K562 (cell line): ENCODE data around the gene ZNRD2. TPM values are rescaled to one million over a fixed set of nuclear protein-coding genes. Genes with fewer than 3 reads are reported as not detected.
A peak's percentile ranks its signal among the peaks of the same experiment; 100 is the strongest.

Source experiments
- ATAC-seq: fragments of 200-7000 bp; cut with Tn5 transposase; 3 replicates; pipeline ENCODE4 v1.9.1; 2020; ENCODE audit warnings: moderate library complexity
- BruUV-seq: library from RNA; stranded (reverse); fragments of 400-500 nt; replicated peaks from 2 replicates; lab custom pipeline; 2021; lab: Mats Ljungman, UMichigan
- CTCF ChIA-PET: fragments of 300-600 bp; formaldehyde crosslinking; extraction: SDS; loops from one replicate; lab custom pipeline; 2021; ENCODE audit warnings: low intra/inter-chr PET ratio; lab: Yijun Ruan, JAX
- POLR2A ChIA-PET: fragments of 300-600, 350-650 bp; sonication (Branson Sonifier 250); formaldehyde crosslinking; extraction: SDS; loops from one replicate; lab custom pipeline; 2021; ENCODE audit warnings: antibody characterized with exemption, inconsistent platforms; lab: Yijun Ruan, JAX
- DNase-seq, 4 experiments: peaks; one replicate each; pipeline versions ENCODE4 v3.0.0 to v3.0.0-alpha.2; 2011 to 2018; ENCODE audit warnings: low spot score in 3 of 4, mixed read lengths in 3 of 4; ENCODE audit errors: extremely low read depth in 1 of 4
- FAIRE-seq: peaks from 2 replicates; lab custom pipeline; 2011; peaks lifted over from hg19 to GRCh38; lab: Jason Lieb, UNC
- H2AFZ ChIP-seq: 2 replicates; pipeline ENCODE4 v1.6.0; 2011; ENCODE audit warnings: low read depth, low read length, control low read depth, inconsistent platforms
- H3K27ac ChIP-seq: fragments of 200-600 bp; 3 replicates; pipeline ENCODE4 v1.8.0; 2011; ENCODE audit warnings: low read depth, mild to moderate bottlenecking, control low read depth, inconsistent platforms, low read length, moderate library complexity, mixed read lengths; ENCODE audit errors: extremely low read depth
- H3K27me3 ChIP-seq, 2 experiments: fragments of 300-600 bp in 1 of 2; 2 replicates in 1 of 2; 3 replicates in 1 of 2; pipeline versions ENCODE4 v1.6.0 to v1.8.0; 2011; ENCODE audit warnings: inconsistent platforms in 2 of 2, low read length in 2 of 2, mild to moderate bottlenecking in 1 of 2, mixed read lengths in 1 of 2, moderate library complexity in 1 of 2; ENCODE audit not compliant: control insufficient read depth in 2 of 2, insufficient read depth in 2 of 2
- H3K36me3 ChIP-seq: fragments of 300-600 bp; 3 replicates; pipeline ENCODE4 v1.8.0; 2011; ENCODE audit warnings: mild to moderate bottlenecking, low read length, inconsistent platforms; ENCODE audit not compliant: control insufficient read depth, insufficient read depth
- H3K4me1 ChIP-seq, 2 experiments: fragments of 200-600 bp in 1 of 2; replicated peaks in 1 of 2; 2 replicates in 1 of 2; 3 replicates in 1 of 2; pipeline versions ENCODE4 v1.5.1 to v1.8.0; 2011; ENCODE audit warnings: inconsistent platforms in 2 of 2, low read length in 2 of 2, mild to moderate bottlenecking in 1 of 2, mixed read lengths in 1 of 2, moderate library complexity in 1 of 2; ENCODE audit not compliant: control insufficient read depth in 2 of 2, insufficient read depth in 2 of 2
- H3K4me2 ChIP-seq: 2 replicates; pipeline ENCODE4 v1.6.1; 2011; ENCODE audit warnings: low read length, control low read depth, inconsistent platforms, mixed read lengths; ENCODE audit not compliant: insufficient read depth
- H3K4me3 ChIP-seq: fragments of 200-600 bp; sonication (generic), shearing (Covaris generic); 2 replicates; pipeline ENCODE4 v1.5.1; 2016; ENCODE audit warnings: control low read depth, inconsistent platforms
- H3K79me2 ChIP-seq: fragments of 200-600 bp; 3 replicates; pipeline ENCODE4 v1.8.0; 2011; ENCODE audit warnings: low read length, inconsistent platforms; ENCODE audit not compliant: control insufficient read depth, insufficient read depth
- H3K9ac ChIP-seq, 2 experiments: 2 replicates each; pipeline versions ENCODE4 v1.6.0 to v1.6.1; 2011; ENCODE audit warnings: low read depth in 2 of 2, low read length in 2 of 2, control low read depth in 1 of 2, inconsistent platforms in 1 of 2, mild to moderate bottlenecking in 1 of 2, mixed read lengths in 1 of 2; ENCODE audit not compliant: insufficient read depth in 1 of 2
- H3K9me1 ChIP-seq: one replicate; pipeline ENCODE4 v1.6.0; 2011; ENCODE audit warnings: inconsistent platforms, mild to moderate bottlenecking, low read length, moderate library complexity; ENCODE audit not compliant: control insufficient read depth, insufficient read depth
- H3K9me3 ChIP-seq: replicated peaks from 2 replicates; pipeline ENCODE4 v1.5.1; 2011; ENCODE audit warnings: low read depth, low read length, inconsistent platforms; ENCODE audit not compliant: control insufficient read depth, insufficient read depth
- H4K20me1 ChIP-seq: replicated peaks from 2 replicates; pipeline ENCODE4 v1.6.1; 2011; ENCODE audit warnings: low read length, inconsistent platforms, mixed read lengths; ENCODE audit not compliant: control insufficient read depth, insufficient read depth
- EGR1 ChIP-seq: fragments of 450-650 bp; conservative IDR thresholded peaks from 2 replicates; pipeline ENCODE4 v1.6.1; 2017; ENCODE audit warnings: mild to moderate bottlenecking
- ETV1 ChIP-seq: fragments of 450-650 bp; conservative IDR thresholded peaks from 2 replicates; pipeline ENCODE4 v1.6.1; 2016; ENCODE audit warnings: missing genetic modification characterization, control low read depth, low read depth, missing compliant biosample characterization
- HCFC1 ChIP-seq: IDR thresholded peaks from 2 replicates; pipeline ENCODE4 v1.6.1; 2012; ENCODE audit warnings: low read depth, low read length, improper control_type of control experiment
- KDM5B ChIP-seq: fragments of 200-600 bp; sonication (generic); IDR thresholded peaks from 2 replicates; pipeline ENCODE4 v1.6.1; 2012; ENCODE audit warnings: low read depth, mild to moderate bottlenecking, moderate library complexity, low read length, control low read depth, inconsistent platforms; ENCODE audit not compliant: insufficient replicate concordance
- LARP7 ChIP-seq: fragments of 450-650 bp; IDR thresholded peaks from 2 replicates; pipeline ENCODE4 v1.6.1; 2016
- LCOR ChIP-seq: sonication (generic); formaldehyde crosslinking; IDR thresholded peaks from 2 replicates; pipeline ENCODE4 v1.8.0; 2022; ENCODE audit warnings: mild to moderate bottlenecking, missing genetic modification reagents
- MIER1 ChIP-seq: fragments of 450-650 bp; IDR thresholded peaks from 2 replicates; pipeline ENCODE4 v1.6.1; 2016; ENCODE audit warnings: antibody characterized with exemption, mild to moderate bottlenecking, low read depth
- MTA2 ChIP-seq: fragments of 450-650 bp; IDR thresholded peaks from 2 replicates; pipeline ENCODE4 v1.6.1; 2016; ENCODE audit warnings: low read depth
- TEAD1 ChIP-seq, 2 experiments: fragments of 450-650 bp in 1 of 2; sonication (generic) in 1 of 2; formaldehyde crosslinking; IDR thresholded peaks; 2 replicates each; pipeline versions ENCODE4 v1.4.0 to v1.8.0; 2020 to 2022; ENCODE audit warnings: mild to moderate bottlenecking in 2 of 2, missing genetic modification reagents in 1 of 2
- WHSC1 ChIP-seq: IDR thresholded peaks from one replicate; pipeline ENCODE4 v1.6.1; 2012; ENCODE audit warnings: low read length, control low read depth, inconsistent platforms
- ZC3H4 ChIP-seq: sonication (generic); formaldehyde crosslinking; IDR thresholded peaks from 2 replicates; pipeline ENCODE4 v1.9.0; 2021; ENCODE audit warnings: missing genetic modification reagents, borderline replicate concordance
- ZNF239 ChIP-seq: fragments of 250-450 bp; sonication (Bioruptor Pico); IDR thresholded peaks from 2 replicates; pipeline ENCODE4 v1.4.0; 2020; ENCODE audit warnings: mild to moderate bottlenecking
- ZNF263 ChIP-seq: sonication (generic); formaldehyde crosslinking; IDR thresholded peaks from 2 replicates; pipeline ENCODE4 v1.8.0; 2022; ENCODE audit warnings: mild to moderate bottlenecking, missing genetic modification reagents, borderline replicate concordance
- WGBS: fragments of 100-300 bp; shearing (Covaris generic); methylation state at CpG from one replicate; pipeline ENCODE4 v1.1.6; 2016; ENCODE audit warnings: low coverage, mixed read lengths; ENCODE audit not compliant: insufficient coverage; ENCODE audit errors: missing lambda C conversion rate; 5-methylcytosine and 5-hydroxymethylcytosine counted together
- in situ Hi-C: fragments of 300-500 bp; cut with MboI; formaldehyde crosslinking; loops from 4 replicates; pipeline ENCODE4 v1.15.0; 2018; ENCODE audit warnings: inconsistent platforms, mixed read lengths
- intact Hi-C: fragments of 100-400 bp; cut with micrococcal nuclease; formaldehyde crosslinking; loops from 2 replicates; pipeline ENCODE4 v1.14.2; 2022
- polyA plus RNA-seq, 8 experiments: library from polyadenylated mRNA; depleted of rRNA in 4 of 8; stranded (reverse) in 5 of 8; unstranded in 3 of 8; fragments of >200 nt; fragmentation: Nextera tagmentation in 2 of 8; fragmentation: Illumina TruSeq in 1 of 8; extraction: Ambion mirVana in 2 of 8; extraction: Trizol in 1 of 8; gene quantifications; 2 replicates each; pipeline versions ENCODE4 v1.2.1 to v1.2.3, GENCODE V29; 2011 to 2014; ENCODE audit warnings: inconsistent platforms in 1 of 8, missing spikeins in 1 of 8
- total RNA-seq, 7 experiments: library from RNA; depleted of rRNA in 6 of 7; stranded (reverse); fragments of >200 nt in 6 of 7; fragmentation: Illumina TruSeq in 2 of 7; extraction: Trizol in 2 of 7; gene quantifications; 2 replicates each; pipeline versions ENCODE4 v1.2.1 to v1.2.3, GENCODE V29; 2011 to 2021; ENCODE audit warnings: low replicate concordance in 1 of 7
- TF ChIP-seq, protein P1 (sequence below), 2 experiments: fragments of 450-650 bp; IDR thresholded peaks; 2 replicates each; pipeline ENCODE4 v1.6.1; 2016
- TF ChIP-seq, protein P2 (sequence below), 2 experiments: fragments of 450-650 bp; IDR thresholded peaks; 2 replicates each; pipeline ENCODE4 v1.6.1; 2018; ENCODE audit warnings: mild to moderate bottlenecking in 2 of 2, low read depth in 1 of 2; ENCODE audit not compliant: partially characterized antibody in 2 of 2
- TF ChIP-seq, protein P3 (sequence below): sonication (generic); formaldehyde crosslinking; IDR thresholded peaks from 2 replicates; pipeline ENCODE4 v1.9.0; 2022; ENCODE audit warnings: mild to moderate bottlenecking, missing genetic modification reagents

ZNRD2 gene
- total and polyA plus RNA-seq, 9 of the 15 experiments (the other 6 are each of a cell fraction or from before 2014, with no cell fraction given) = 13.4 to 129 (median 60.4) TPM

GRCh38 chr11:65613091-65613928 is 43.0 kb downstream of the ZNRD2 start:
- Histone ChIP-seq H3K79me2 (peaks cover 65% of the 10 kb centered on the region), H3K9me3 (no peaks in the 10 kb centered on the region), H3K36me3 (peaks cover 45% of the 10 kb centered on the region; the same call in 2 of the 3 replicates), H3K27ac (peak overlapping the region; percentile 74), H3K27me3 (no peaks in the 10 kb centered on the region), H3K9ac (peak overlapping the region; percentile 83 to 93), H3K4me3 (peak overlapping the region; percentile 87), H3K4me1 (peaks cover 28 to 70% of the 10 kb centered on the region in 2 experiments), H2AFZ (peak overlapping the region; percentile 77), H3K9me1 (no peaks in the 10 kb centered on the region), H4K20me1 (no peaks in the 10 kb centered on the region; the same call in 1 of the 2 replicates), H3K4me2 (peak overlapping the region; percentile 90)
- 50% methylated on average over 33 of the region's 43 CpGs for whole genome bisulfite sequencing
- ATAC-seq (no peak), FAIRE-seq (no peak), DNase-seq (no peak)
- intact Hi-C loops = no loop called here
- CTCF ChIA-PET = interaction anchor here (0.8 kb wide), 1 partner anchor 72 kb away, joined by 3 read pairs; no protein-coding TSS in a partner anchor
- in situ Hi-C loops = no loop called here
- POLR2A ChIA-PET = interaction anchor here (0.5 to 1.9 kb wide), 10 partner anchors 10 to 477 kb away, joined by 3 to 9 read pairs (median 4); partner anchors contain the start of gene KCNK7
- BruUV-seq = no TSS peak
- 0 out of 2 replicates have a peak, but pooled peaks have one; percentile 32 for TF ChIP-seq ZNF263 (CRISPR knock-in tag)
- TF ChIP-seq, protein P1, sequence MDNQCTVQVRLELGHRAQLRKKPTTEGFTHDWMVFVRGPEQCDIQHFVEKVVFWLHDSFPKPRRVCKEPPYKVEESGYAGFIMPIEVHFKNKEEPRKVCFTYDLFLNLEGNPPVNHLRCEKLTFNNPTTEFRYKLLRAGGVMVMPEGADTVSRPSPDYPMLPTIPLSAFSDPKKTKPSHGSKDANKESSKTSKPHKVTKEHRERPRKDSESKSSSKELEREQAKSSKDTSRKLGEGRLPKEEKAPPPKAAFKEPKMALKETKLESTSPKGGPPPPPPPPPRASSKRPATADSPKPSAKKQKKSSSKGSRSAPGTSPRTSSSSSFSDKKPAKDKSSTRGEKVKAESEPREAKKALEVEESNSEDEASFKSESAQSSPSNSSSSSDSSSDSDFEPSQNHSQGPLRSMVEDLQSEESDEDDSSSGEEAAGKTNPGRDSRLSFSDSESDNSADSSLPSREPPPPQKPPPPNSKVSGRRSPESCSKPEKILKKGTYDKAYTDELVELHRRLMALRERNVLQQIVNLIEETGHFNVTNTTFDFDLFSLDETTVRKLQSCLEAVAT (IDR thresholded peaks at IDR 0.05) = no peak
- peak; percentile 65 for TF ChIP-seq EGR1
- TF ChIP-seq ZNF239 (CRISPR knock-in tag) = no peak
- TF ChIP-seq MTA2 = no peak
- TF ChIP-seq ETV1 (tag) = no peak
- peak; percentile 26 for TF ChIP-seq KDM5B
- TF ChIP-seq, protein P2, sequence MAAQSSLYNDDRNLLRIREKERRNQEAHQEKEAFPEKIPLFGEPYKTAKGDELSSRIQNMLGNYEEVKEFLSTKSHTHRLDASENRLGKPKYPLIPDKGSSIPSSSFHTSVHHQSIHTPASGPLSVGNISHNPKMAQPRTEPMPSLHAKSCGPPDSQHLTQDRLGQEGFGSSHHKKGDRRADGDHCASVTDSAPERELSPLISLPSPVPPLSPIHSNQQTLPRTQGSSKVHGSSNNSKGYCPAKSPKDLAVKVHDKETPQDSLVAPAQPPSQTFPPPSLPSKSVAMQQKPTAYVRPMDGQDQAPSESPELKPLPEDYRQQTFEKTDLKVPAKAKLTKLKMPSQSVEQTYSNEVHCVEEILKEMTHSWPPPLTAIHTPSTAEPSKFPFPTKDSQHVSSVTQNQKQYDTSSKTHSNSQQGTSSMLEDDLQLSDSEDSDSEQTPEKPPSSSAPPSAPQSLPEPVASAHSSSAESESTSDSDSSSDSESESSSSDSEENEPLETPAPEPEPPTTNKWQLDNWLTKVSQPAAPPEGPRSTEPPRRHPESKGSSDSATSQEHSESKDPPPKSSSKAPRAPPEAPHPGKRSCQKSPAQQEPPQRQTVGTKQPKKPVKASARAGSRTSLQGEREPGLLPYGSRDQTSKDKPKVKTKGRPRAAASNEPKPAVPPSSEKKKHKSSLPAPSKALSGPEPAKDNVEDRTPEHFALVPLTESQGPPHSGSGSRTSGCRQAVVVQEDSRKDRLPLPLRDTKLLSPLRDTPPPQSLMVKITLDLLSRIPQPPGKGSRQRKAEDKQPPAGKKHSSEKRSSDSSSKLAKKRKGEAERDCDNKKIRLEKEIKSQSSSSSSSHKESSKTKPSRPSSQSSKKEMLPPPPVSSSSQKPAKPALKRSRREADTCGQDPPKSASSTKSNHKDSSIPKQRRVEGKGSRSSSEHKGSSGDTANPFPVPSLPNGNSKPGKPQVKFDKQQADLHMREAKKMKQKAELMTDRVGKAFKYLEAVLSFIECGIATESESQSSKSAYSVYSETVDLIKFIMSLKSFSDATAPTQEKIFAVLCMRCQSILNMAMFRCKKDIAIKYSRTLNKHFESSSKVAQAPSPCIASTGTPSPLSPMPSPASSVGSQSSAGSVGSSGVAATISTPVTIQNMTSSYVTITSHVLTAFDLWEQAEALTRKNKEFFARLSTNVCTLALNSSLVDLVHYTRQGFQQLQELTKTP (IDR thresholded peaks at IDR 0.05; ENCODE audit: low read depth in 1 of 2, partially characterized antibody in 2 of 2) = no peak
- TF ChIP-seq WHSC1 = no peak
- no peak for TF ChIP-seq LARP7
- no peak for TF ChIP-seq MIER1
- TF ChIP-seq LCOR (CRISPR knock-in tag) = no peak
- TF ChIP-seq HCFC1 = no peak
- TF ChIP-seq TEAD1 (CRISPR knock-in tag; IDR thresholded peaks at IDR 0.05) = 0 out of 4 replicates have a peak, but pooled peaks of 1 of the 2 experiments have one; percentile 8
- peak; percentile 65; the same call in 1 of the 2 replicates for TF ChIP-seq ZC3H4 (CRISPR knock-in tag)
- TF ChIP-seq, protein P3, sequence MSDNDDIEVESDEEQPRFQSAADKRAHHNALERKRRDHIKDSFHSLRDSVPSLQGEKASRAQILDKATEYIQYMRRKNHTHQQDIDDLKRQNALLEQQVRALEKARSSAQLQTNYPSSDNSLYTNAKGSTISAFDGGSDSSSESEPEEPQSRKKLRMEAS (CRISPR knock-in tag) = 0 out of 2 replicates have a peak, but pooled peaks have one; percentile 12
